Measurements from ENCODE around the gene PRG3.
"Not testable (repeated sequence)": the region's sequence is repeated elsewhere in the genome, so short reads cannot be mapped to it uniquely, and the experiment has no call there.

Gene PRG3

DNA sequence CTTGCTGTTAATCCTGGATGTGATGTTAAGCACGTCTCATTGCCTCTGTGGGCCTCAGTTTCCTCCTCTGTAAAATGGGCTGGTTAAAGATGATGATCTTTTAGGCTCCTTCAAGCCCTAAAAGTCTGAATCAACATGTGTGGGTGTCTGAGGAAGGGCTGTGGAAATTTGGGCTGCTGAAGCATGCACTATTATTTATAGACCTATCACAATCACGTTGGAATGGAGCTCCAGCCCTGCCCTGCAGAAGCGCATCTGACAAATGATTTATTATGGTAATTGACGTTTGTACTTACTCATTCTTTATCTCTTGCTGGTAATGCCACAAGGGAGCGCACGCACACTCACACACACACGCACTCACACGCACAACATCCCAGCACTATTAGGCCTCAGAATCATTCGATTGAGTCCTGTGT, 22.4 kb downstream of the PRG3 start:
- no peak for DNase-seq

DNA sequence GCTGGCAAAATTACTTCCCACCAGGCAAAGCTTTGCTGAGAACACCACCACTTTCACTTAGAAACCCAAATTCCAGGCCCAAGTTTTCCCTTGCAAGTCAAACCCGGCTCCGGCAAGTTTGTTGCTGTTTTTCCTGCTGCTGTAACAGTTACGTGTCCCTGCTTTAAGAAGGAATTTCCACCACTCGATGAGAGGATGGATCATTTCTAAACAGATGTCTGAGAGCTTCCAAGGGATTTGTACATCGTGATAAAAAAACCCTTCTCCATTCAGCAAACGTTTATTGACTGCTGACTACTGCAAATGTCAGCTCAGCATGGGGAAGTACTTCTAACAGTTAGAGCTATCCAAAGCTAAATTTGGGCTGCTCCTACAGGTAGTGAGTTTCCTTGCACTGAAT, 23.1 kb downstream of the PRG3 start:
- DNase-seq = no peak

- DNase-seq = no peak
Observed at GRCh38 chr11:57357310-57357709, 23.6 kb downstream of the PRG3 start.

DNA sequence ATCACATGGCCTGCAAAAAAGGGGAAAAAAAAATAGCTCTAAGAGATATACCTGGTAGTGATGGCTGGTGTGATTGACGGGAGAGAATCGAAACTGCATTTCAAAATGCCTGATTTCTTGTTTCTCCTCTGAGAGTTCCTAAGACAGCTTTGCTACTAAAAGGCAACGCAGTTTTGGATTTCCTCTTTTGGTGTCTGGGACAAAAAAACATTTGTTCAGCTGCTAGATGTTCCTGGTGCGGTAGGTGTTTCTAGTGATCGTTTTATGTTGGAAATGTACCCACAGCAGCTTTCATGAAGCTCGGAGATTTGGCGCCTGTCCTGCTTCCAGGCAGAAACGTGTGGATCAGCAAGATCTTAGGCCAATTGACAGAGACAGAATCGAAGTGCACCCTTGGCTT, 24.7 kb downstream of the PRG3 start:
- no peak for DNase-seq

DNA sequence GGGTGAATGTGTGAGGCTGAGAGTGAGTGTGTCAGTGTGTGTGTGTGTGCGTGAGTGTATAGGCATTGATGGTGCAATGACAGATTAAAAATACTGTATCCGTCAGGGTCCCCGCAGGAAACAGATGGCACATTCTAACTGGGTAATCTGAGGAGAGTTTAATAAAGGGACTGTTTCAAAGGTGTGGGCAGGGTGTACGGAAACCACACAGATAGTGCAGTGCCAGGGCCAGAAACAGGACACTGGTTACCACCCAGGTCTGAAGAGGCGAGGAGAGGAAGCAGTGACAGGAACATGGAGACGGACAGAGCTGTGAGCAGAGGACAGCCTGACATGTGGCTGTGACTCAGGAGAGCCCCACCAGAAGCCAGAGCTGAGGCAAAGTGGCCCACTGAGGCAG, 26.3 kb downstream of the PRG3 start:
- DNase-seq = peak; percentile 90

- no peak for DNase-seq
Observed at GRCh38 chr11:57353852-57354251, 27.1 kb downstream of the PRG3 start.

DNA sequence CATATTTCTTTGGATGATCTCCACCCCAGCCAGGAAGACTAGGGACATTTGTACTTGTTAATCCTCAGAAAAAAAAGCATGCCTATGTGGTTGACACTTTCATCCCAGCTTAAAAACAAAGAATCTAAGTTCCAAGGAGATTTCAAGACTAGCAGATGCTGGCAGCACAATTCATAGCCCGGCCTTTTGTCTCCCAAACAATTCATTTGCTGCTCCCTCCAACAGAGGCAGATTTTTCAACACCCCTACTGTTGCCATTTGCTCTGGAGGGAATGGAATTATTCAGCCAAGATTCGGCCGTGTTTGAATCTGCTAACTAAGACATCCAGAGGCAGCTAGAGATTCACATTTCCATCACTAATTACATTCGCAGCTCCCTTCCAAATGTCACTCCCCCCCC, 27.5 kb downstream of the PRG3 start:
- no peak for DNase-seq

DNA sequence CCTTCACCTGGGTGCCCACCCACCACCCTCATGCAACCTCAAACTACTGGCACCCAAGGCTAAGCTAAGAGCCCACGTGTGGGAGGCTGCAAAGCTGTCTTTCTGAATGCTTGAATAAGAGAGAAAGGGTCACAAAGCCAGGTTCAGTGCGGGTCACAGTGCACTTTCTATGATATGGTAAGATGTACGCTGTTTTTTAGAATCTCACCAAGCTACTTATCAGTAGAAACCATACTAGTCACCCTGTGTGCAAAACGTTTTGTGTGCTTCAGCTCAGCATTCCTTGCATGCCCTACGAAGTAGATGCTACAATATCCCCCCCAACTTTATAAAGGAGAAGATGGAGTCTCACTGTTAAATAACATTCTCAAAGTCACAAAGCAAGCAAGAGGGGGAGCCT, 27.9 kb downstream of the PRG3 start:
- DNase-seq = no peak

GRCh38 chr11:57349491-57350274, 31.3 kb downstream of the PRG3 start:
- DNase-seq = no peak

- DNase-seq = no peak
Observed at GRCh38 chr11:57348636-57349313, 32.2 kb downstream of the PRG3 start.

DNA sequence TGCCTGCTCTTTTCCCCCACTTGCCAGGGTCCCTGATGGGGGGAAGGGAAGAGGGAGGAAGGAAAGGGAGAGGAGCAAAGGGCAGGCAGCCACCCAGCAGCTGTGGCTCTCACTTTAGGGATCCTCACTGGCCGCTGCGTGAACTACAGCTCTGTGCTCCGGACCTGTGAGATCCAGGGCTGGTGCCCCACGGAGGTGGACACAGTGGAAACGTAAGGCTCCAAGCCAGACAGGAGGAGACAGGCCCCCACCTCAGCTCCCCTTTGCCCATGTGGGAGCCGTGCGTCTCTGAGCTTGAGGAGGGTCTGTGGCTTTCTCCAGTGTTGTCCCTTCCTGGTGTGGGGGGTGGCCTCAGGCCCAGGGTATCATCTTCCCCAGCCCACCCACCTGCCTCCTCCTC, 32.9 kb downstream of the PRG3 start:
- no peak for DNase-seq

DNA sequence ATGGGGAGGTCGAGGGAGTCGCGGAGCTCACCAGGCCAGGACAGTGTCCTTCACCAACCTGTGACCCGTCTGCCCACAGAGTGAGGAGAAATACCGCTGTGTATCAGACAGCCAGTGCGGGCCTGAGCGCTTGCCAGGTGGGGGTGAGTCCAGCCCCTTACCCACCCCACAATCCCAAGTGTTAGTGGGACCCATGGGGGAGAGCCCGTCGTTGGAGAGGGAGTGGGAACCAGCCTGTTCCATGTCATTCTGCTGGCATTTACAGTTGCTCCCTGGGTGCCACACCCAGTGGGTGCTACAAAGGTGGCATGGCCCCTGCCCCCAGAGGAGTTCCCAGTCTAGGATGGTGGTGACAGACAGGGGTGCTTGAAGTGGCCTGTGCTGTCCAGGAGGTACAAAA, 33.6 kb downstream of the PRG3 start:
- DNase-seq = no peak

GRCh38 chr11:57345555-57346211, 35.3 kb downstream of the PRG3 start:
- peak; percentile 28 for DNase-seq

DNA sequence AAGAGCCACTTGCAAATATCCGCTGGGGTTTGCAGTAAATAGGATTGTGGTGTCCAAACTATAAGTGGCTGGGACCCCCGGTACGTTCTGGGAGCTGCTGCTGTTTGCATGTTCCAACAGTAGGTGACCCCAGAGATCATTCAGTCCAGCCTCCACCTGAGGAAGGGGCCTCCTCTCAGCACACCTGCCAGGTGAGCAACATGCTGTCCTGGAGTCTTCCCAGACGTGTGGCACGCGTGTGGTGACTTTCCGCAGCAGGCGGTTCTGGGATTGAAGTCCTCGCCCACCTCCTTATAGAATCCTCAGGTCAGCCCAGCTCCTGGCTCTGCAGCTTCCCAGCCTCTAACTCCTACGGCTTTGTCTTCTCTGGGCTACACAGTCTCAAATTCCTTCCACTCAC, 36.1 kb downstream of the PRG3 start:
- DNase-seq = no peak

- peak; percentile 47 for DNase-seq
Observed at GRCh38 chr11:57343825-57344224, 37.1 kb downstream of the PRG3 start.

- DNase-seq = no peak
Observed at GRCh38 chr11:57342702-57343101, 38.2 kb downstream of the PRG3 start.

GRCh38 chr11:57341250-57341808, 39.6 kb downstream of the PRG3 start:
- DNase-seq = no peak

- DNase-seq = no peak
Observed at GRCh38 chr11:57340039-57340615, 40.8 kb downstream of the PRG3 start.

- no peak for DNase-seq
Observed at GRCh38 chr11:57339328-57339727, 41.6 kb downstream of the PRG3 start.

- no peak for DNase-seq
Observed at GRCh38 chr11:57338142-57338541, 42.8 kb downstream of the PRG3 start, which contains the start of gene P2RX3. P2RX3 (plus strand) TSS chr11:57338352; CDS start chr11:57338551, 199 bp downstream.

DNA sequence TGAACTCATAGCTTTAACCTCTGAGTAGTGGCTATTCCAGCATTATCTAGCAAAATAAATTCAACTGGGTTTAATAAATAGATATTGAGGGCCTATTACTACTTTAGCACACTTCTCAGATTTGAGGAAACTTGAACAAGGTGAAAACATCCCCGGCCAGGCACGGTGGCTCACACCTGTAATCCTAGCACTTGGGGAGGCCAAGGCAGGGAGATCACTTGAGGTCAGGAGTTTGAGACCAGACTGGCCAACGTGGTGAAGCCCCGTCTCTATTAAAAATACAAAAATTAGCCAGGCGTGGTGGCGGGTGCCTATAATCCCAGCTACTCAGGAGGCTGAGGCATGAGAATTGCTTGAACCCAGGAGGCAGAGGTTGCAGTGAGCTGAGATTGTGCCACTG, 44.1 kb downstream of the PRG3 start:
- DNase-seq = not testable (repeated sequence)

GRCh38 chr11:57336111-57336666, 44.8 kb downstream of the PRG3 start:
- DNase-seq = no peak
